Psoas muscle (tissue), 8 donors: ENCODE data around the gene EIF5. TPM values are rescaled to one million over a fixed set of nuclear protein-coding genes. Genes with fewer than 3 reads are reported as not detected.

Experiments
- ATAC-seq, 4 donors: fragments of 200-7000 bp; cut with Tn5 transposase; one replicate each; pipeline ENCODE4 v1.9.1; 2020; ENCODE audit warnings: moderate library complexity in 3 of 4, mild to moderate bottlenecking in 2 of 4
- DNase-seq, 2 donors: peaks; one replicate each; pipeline ENCODE4 v3.0.0-alpha.2; 2020
- H3K27ac ChIP-seq: fragments of 200-600 bp; one replicate; pipeline ENCODE4 v1.8.0; 2022
- H3K27me3 ChIP-seq, 3 donors: fragments of 200-600 bp in 1 of 3; one replicate each; pipeline versions ENCODE4 v1.6.1 to v1.8.0; 2013 to 2022; ENCODE audit warnings: low read length in 2 of 3, mild to moderate bottlenecking in 2 of 3, moderate library complexity in 1 of 3; ENCODE audit not compliant: insufficient read depth in 3 of 3
- H3K36me3 ChIP-seq, 2 donors: fragments of 200-600 bp in 1 of 2; one replicate each; pipeline versions ENCODE4 v1.6.1 to v1.8.0; 2013 to 2022; ENCODE audit warnings: low read depth in 1 of 2, mild to moderate bottlenecking in 1 of 2, moderate library complexity in 1 of 2; ENCODE audit not compliant: insufficient read depth in 1 of 2
- H3K4me1 ChIP-seq: fragments of 200-600 bp; one replicate; pipeline ENCODE4 v1.8.0; 2022
- H3K4me3 ChIP-seq: fragments of 200-600 bp; one replicate; pipeline ENCODE4 v1.8.0; 2022; ENCODE audit warnings: mild to moderate bottlenecking
- H3K9me3 ChIP-seq: fragments of 200-600 bp; one replicate; pipeline ENCODE4 v1.8.0; 2022
- CTCF ChIP-seq: fragments of 200-600 bp; IDR thresholded peaks from one replicate; pipeline ENCODE4 v1.8.0; 2022; ENCODE audit warnings: antibody characterized with exemption
- WGBS, 3 donors: extraction: QIAGEN DNeasy Blood & Tissue Kit; methylation state at CpG; one replicate each; pipeline versions ENCODE4 v1.1.6 to v1.1.7; 2013; 5-methylcytosine and 5-hydroxymethylcytosine counted together
- intact Hi-C, 2 donors: fragments of 100-400 bp; cut with DNase I; formaldehyde crosslinking; loops; one replicate each; pipeline versions ENCODE4 v1.11.0 to v1.14.2; 2022
- polyA plus RNA-seq, 3 donors: library from polyadenylated mRNA; stranded (reverse); fragments of 200-250 nt; gene quantifications; one replicate each; pipeline ENCODE4 v1.2.3, GENCODE V29; 2013
- total RNA-seq, 4 donors: library from RNA; stranded (reverse); fragmentation: NEBNext Ultra II Directional in 2 of 4; extraction: Animal tissue kit (Norgen Biotek cat#: 25700) in 2 of 4; gene quantifications; one replicate each; pipeline versions ENCODE4 v1.2.1 to v1.2.4, GENCODE V29; 2021 to 2023
- donor health status: healthy with polysubstance abuse.
- donor health status: DM: no; HTN: no; CAD: no; lungs with moderate emphysema.
- donor health status: Bipolar disorder and iron deficiency.
- donor health status: healthy.
- donor health status: DM: yes; HTN: yes; CAD: no.
- donor health status: DM: no; HTN: no; CAD: no.
- donor health status: DM: no; HTN: no; CAD: no.
- donor health status: DM: yes; HTN: yes; CAD: no.

EIF5 gene
- total and polyA plus RNA-seq, 7 donors = 163 to 535 (median 381) TPM

GRCh38 chr14:103288076-103288766 is 45.8 kb upstream of the EIF5 start:
- no peak for TF ChIP-seq CTCF
- 77 to 85% (median 82%) methylated on average over 16 of the region's 16 CpGs for WGBS, 3 donors
- Histone ChIP-seq H3K4me1 (no peaks in the 10 kb centered on the region), H3K27me3 (no peaks in the 10 kb centered on the region), H3K9me3 (no peaks in the 10 kb centered on the region), H3K4me3 (no peak overlapping the region), H3K36me3 (no peaks in the 10 kb centered on the region), H3K27ac (no peak overlapping the region)
- ATAC-seq (no peak), DNase-seq (no peak)
- intact Hi-C loops = no loop called here

- intact Hi-C loops = loop anchor here (2.0 to 5.0 kb wide), 2 partner anchors 101 to 103 kb away; no protein-coding TSS in a partner anchor
- ATAC-seq (no peak), DNase-seq (no peak)
- whole genome bisulfite sequencing, 3 donors = 81 to 90% (median 82%) methylated on average over 4 of the region's 4 CpGs
- H3K9me3 ChIP-seq = no peaks in the 10 kb centered on the region
- no peak for TF ChIP-seq CTCF
- H3K4me3 ChIP-seq = no peak overlapping the region
- no peaks in the 10 kb centered on the region for H3K36me3 ChIP-seq
- H3K27me3 ChIP-seq = no peaks in the 10 kb centered on the region
- H3K4me1 ChIP-seq = no peaks in the 10 kb centered on the region
- no peak overlapping the region for H3K27ac ChIP-seq
Measured at GRCh38 chr14:103290056-103290455, 44.0 kb upstream of the EIF5 start.

- H3K36me3 ChIP-seq = no peaks in the 10 kb centered on the region
- H3K4me3 ChIP-seq = no peak overlapping the region
- DNase-seq = no peak
- no peaks in the 10 kb centered on the region for H3K9me3 ChIP-seq
- TF ChIP-seq CTCF = no peak
- H3K27me3 ChIP-seq = no peaks in the 10 kb centered on the region
- no peak overlapping the region for H3K27ac ChIP-seq
- H3K4me1 ChIP-seq = no peaks in the 10 kb centered on the region
- intact Hi-C loops = loop anchor here (2.0 to 5.0 kb wide), 2 partner anchors 102 to 103 kb away; no protein-coding TSS in a partner anchor
- 53 to 62% (median 61%) methylated on average over 5 of the region's 5 CpGs for WGBS, 3 donors
- no peak for ATAC-seq
Measured at GRCh38 chr14:103290494-103290893, 43.5 kb upstream of the EIF5 start.

GRCh38 chr14:103290961-103291360 is 43.1 kb upstream of the EIF5 start:
- intact Hi-C loops = loop anchor here (2.0 to 5.0 kb wide), 2 partner anchors 102 to 104 kb away; no protein-coding TSS in a partner anchor
- H3K27me3 ChIP-seq = no peaks in the 10 kb centered on the region
- H3K4me3 ChIP-seq = no peak overlapping the region
- H3K27ac ChIP-seq = no peak overlapping the region
- ATAC-seq (no peak), DNase-seq (no peak)
- 92 to 93% (median 93%) methylated on average over 3 of the region's 3 CpGs for WGBS, 3 donors
- H3K4me1 ChIP-seq = no peaks in the 10 kb centered on the region
- no peak for TF ChIP-seq CTCF
- H3K36me3 ChIP-seq = no peaks in the 10 kb centered on the region
- no peaks in the 10 kb centered on the region for H3K9me3 ChIP-seq
